HepG2 (cell line): Measurements from ENCODE around the gene LRP1B. TPM values are rescaled to one million over a fixed set of nuclear protein-coding genes. Genes with fewer than 3 reads are reported as not detected.

Experiments used
- ATAC-seq: fragments of 200-7000 bp; cut with Tn5 transposase; 3 replicates; pipeline ENCODE4 v1.9.1; 2020; ENCODE audit warnings: mild to moderate bottlenecking, moderate library complexity
- BruUV-seq: library from RNA; stranded (reverse); fragments of 400-500 nt; replicated peaks from 2 replicates; lab custom pipeline; 2021; lab: Mats Ljungman, UMichigan
- CTCF ChIA-PET: fragments of 300-600 bp; formaldehyde crosslinking; extraction: SDS; loops from one replicate; lab custom pipeline; 2021; ENCODE audit warnings: low total read pairs, inconsistent platforms, low intra/inter-chr PET ratio; lab: Yijun Ruan, JAX
- POLR2A ChIA-PET: fragments of 350-600 bp; sonication (Branson Sonifier 250); formaldehyde crosslinking; loops from one replicate; lab custom pipeline; 2020; ENCODE audit warnings: antibody characterized with exemption, inconsistent platforms; lab: Yijun Ruan, JAX
- DNase-seq: peaks from one replicate; pipeline ENCODE4 v3.0.0-alpha.2; 2015; ENCODE audit warnings: low spot score
- FAIRE-seq: peaks from 3 replicates; lab custom pipeline; 2011; peaks lifted over from hg19 to GRCh38; lab: Jason Lieb, UNC
- H2AFZ ChIP-seq: one replicate; pipeline ENCODE4 v1.6.1; 2011; ENCODE audit warnings: low read length, inconsistent platforms
- H3K27ac ChIP-seq: fragments of 300-600 bp; 3 replicates; pipeline ENCODE4 v1.8.0; 2011; ENCODE audit warnings: mixed run types, mild to moderate bottlenecking, mixed read lengths, low read length, inconsistent platforms; ENCODE audit not compliant: insufficient read depth; ENCODE audit errors: extremely low read length
- H3K27me3 ChIP-seq, 2 experiments: fragments of 200-600 bp in 1 of 2; 2 replicates in 1 of 2; 3 replicates in 1 of 2; pipeline versions ENCODE4 v1.6.0 to v1.8.0; 2011; ENCODE audit warnings: low read length in 2 of 2, mild to moderate bottlenecking in 2 of 2, moderate library complexity in 2 of 2, inconsistent platforms in 1 of 2; ENCODE audit not compliant: insufficient read depth in 2 of 2, control insufficient read depth in 1 of 2
- H3K36me3 ChIP-seq, 2 experiments: fragments of 200-600 bp in 1 of 2; replicated peaks in 1 of 2; 2 replicates in 1 of 2; 3 replicates in 1 of 2; pipeline versions ENCODE4 v1.5.1 to v1.8.0; 2011; ENCODE audit warnings: low read length in 2 of 2, inconsistent platforms in 1 of 2; ENCODE audit not compliant: insufficient read depth in 2 of 2, control insufficient read depth in 1 of 2
- H3K4me1 ChIP-seq: 2 replicates; pipeline ENCODE4 v1.5.1; 2012; ENCODE audit warnings: low read length, inconsistent platforms; ENCODE audit not compliant: insufficient read depth
- H3K4me2 ChIP-seq: 2 replicates; pipeline ENCODE4 v1.6.0; 2011; ENCODE audit warnings: low read depth, low read length, inconsistent platforms
- H3K4me3 ChIP-seq, 3 experiments: fragments of 200-600 bp in 1 of 3; sonication (generic), shearing (Covaris generic) in 1 of 3; replicated peaks in 1 of 3; 2 replicates each; pipeline ENCODE4 v1.5.1; 2011 to 2016; ENCODE audit warnings: low read length in 3 of 3, inconsistent platforms in 2 of 3, low read depth in 2 of 3, mild to moderate bottlenecking in 2 of 3, control low read depth in 1 of 3, mixed read lengths in 1 of 3; ENCODE audit not compliant: insufficient read depth in 1 of 3
- H3K79me2 ChIP-seq: one replicate; pipeline ENCODE4 v1.6.1; 2011; ENCODE audit warnings: low read length, inconsistent platforms; ENCODE audit not compliant: insufficient read depth
- H3K9ac ChIP-seq: 2 replicates; pipeline ENCODE4 v1.6.0; 2011; ENCODE audit warnings: mild to moderate bottlenecking, low read depth, low read length, inconsistent platforms; ENCODE audit not compliant: insufficient read depth
- H3K9me3 ChIP-seq: 2 replicates; pipeline ENCODE4 v1.5.1; 2012; ENCODE audit warnings: mild to moderate bottlenecking, low read length
- H4K20me1 ChIP-seq: 2 replicates; pipeline ENCODE4 v1.6.0; 2011; ENCODE audit warnings: inconsistent platforms, mild to moderate bottlenecking, low read length, moderate library complexity; ENCODE audit not compliant: insufficient read depth
- ATF5 ChIP-seq: sonication (generic); formaldehyde crosslinking; IDR thresholded peaks from 2 replicates; pipeline ENCODE4 v1.4.0; 2020; ENCODE audit warnings: mild to moderate bottlenecking, low read depth, missing genetic modification reagents
- CHD2 ChIP-seq: IDR thresholded peaks from 2 replicates; pipeline ENCODE4 v1.6.1; 2011; ENCODE audit warnings: low read depth, low read length, improper control_type of control experiment
- EED ChIP-seq: sonication (generic); formaldehyde crosslinking; IDR thresholded peaks from 2 replicates; pipeline ENCODE4 v1.5.0; 2020; ENCODE audit warnings: mild to moderate bottlenecking, missing genetic modification reagents
- MTA3 ChIP-seq: sonication (generic); formaldehyde crosslinking; IDR thresholded peaks from 2 replicates; pipeline ENCODE4 v1.4.0; 2020; ENCODE audit warnings: missing genetic modification reagents
- NCOA1 ChIP-seq: sonication (generic); formaldehyde crosslinking; IDR thresholded peaks from 2 replicates; pipeline ENCODE4 v1.9.0; 2021; ENCODE audit warnings: missing genetic modification reagents
- NRL ChIP-seq: sonication (generic); formaldehyde crosslinking; IDR thresholded peaks from 2 replicates; pipeline ENCODE4 v1.5.0; 2020; ENCODE audit warnings: missing genetic modification reagents, mild to moderate bottlenecking, moderate library complexity, borderline replicate concordance
- PCBP2 ChIP-seq: fragments of 200-400 bp; formaldehyde crosslinking; optimal IDR thresholded peaks from 2 replicates; pipeline ENCODE3; 2018; ENCODE audit warnings: low read length, low read depth; ENCODE audit not compliant: poor library complexity, severe bottlenecking
- REPIN1 ChIP-seq: sonication (generic); formaldehyde crosslinking; IDR thresholded peaks from 2 replicates; pipeline ENCODE4 v1.8.0; 2022; ENCODE audit warnings: missing genetic modification reagents, low read depth, mild to moderate bottlenecking, borderline replicate concordance
- SP2 ChIP-seq: sonication (generic); formaldehyde crosslinking; IDR thresholded peaks from 2 replicates; pipeline ENCODE4 v1.5.1; 2020; ENCODE audit warnings: mild to moderate bottlenecking, missing genetic modification reagents
- TFE3 ChIP-seq: IDR thresholded peaks from 2 replicates; pipeline ENCODE4 v1.6.1; 2016
- YEATS2 ChIP-seq: sonication (generic); formaldehyde crosslinking; IDR thresholded peaks from 2 replicates; pipeline ENCODE4 v1.4.0; 2020; ENCODE audit warnings: missing genetic modification reagents, borderline replicate concordance
- ZNF350 ChIP-seq: sonication (generic); formaldehyde crosslinking; IDR thresholded peaks from 2 replicates; pipeline ENCODE4 v1.4.0; 2020; ENCODE audit warnings: mild to moderate bottlenecking, low read depth, missing genetic modification reagents, borderline replicate concordance
- ZNF607 ChIP-seq: sonication (generic); formaldehyde crosslinking; IDR thresholded peaks from 2 replicates; pipeline ENCODE4 v1.5.1; 2020; ENCODE audit warnings: missing genetic modification reagents, mild to moderate bottlenecking, borderline replicate concordance
- ZNF773 ChIP-seq: sonication (generic); formaldehyde crosslinking; IDR thresholded peaks from 2 replicates; pipeline ENCODE4 v1.4.0; 2020; ENCODE audit warnings: missing genetic modification reagents, borderline replicate concordance
- ZNF891 ChIP-seq: sonication (generic); formaldehyde crosslinking; IDR thresholded peaks from 2 replicates; pipeline ENCODE4 v1.5.0; 2020; ENCODE audit warnings: mild to moderate bottlenecking, missing genetic modification reagents
- whole genome bisulfite sequencing: methylation state at CpG from one replicate; pipeline ENCODE4 v1.1.6; 2017; ENCODE audit warnings: low lambda C conversion rate; 5-methylcytosine and 5-hydroxymethylcytosine counted together
- in situ Hi-C: cut with HindIII; loops from 2 replicates; pipeline ENCODE4 v1.10.0; 2017; ENCODE audit warnings: low pct_unique_long_range_greater_than_20kb; ENCODE audit not compliant: extremely low pct_ligation_motif_present
- intact Hi-C: fragments of 100-400 bp; cut with micrococcal nuclease; formaldehyde crosslinking; loops from one replicate; pipeline ENCODE4 v1.10.0; 2022; ENCODE audit not compliant: unreplicated experiment
- polyA plus RNA-seq, 8 experiments: library from polyadenylated mRNA; depleted of rRNA in 3 of 8; stranded (reverse) in 7 of 8; unstranded in 1 of 8; fragments of >200 nt; fragmentation: Illumina TruSeq in 4 of 8; extraction: Trizol in 4 of 8; gene quantifications; 2 replicates each; pipeline versions ENCODE4 v1.2.1 to v1.2.3, GENCODE V29; 2011 to 2016; ENCODE audit warnings: low read depth in 4 of 8, missing spikeins in 1 of 8, mixed read lengths in 1 of 8; ENCODE audit not compliant: insufficient read depth in 1 of 8
- total RNA-seq, 5 experiments: library from RNA; depleted of rRNA; stranded (reverse); fragments of >200 nt; fragmentation: Illumina TruSeq; extraction: Trizol; gene quantifications; 2 replicates each; pipeline ENCODE4 v1.2.3, GENCODE V29; 2016; ENCODE audit warnings: low read depth in 1 of 5
- TF ChIP-seq, protein P1 (sequence below): sonication (generic); formaldehyde crosslinking; conservative IDR thresholded peaks from 2 replicates; pipeline ENCODE4 v1.4.0; 2020; ENCODE audit warnings: missing genetic modification reagents

LRP1B gene
- total and polyA plus RNA-seq, 2 of the 13 experiments (the other 11 are each of a cell fraction or from before 2014, with no cell fraction given): 0.04 TPM; not detected in 1

DNA sequence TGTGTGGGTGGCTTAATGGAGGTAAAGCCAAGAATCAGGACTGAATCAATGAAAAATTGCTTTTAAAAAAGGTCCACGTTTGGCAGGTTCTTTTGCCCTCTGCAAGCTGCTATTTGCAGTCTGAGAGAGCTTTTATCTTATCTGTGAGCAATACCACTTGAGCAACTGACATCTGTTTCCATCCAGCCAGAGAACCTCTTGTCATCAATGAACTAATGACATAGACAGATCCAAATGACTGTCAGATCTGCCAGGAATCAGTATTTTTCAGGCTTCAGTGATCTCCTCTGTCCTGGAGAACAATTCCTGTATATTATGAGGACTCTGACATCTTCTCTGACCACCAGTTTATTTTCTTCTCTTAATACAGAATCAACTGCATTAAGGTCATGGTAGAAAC, 608.1 kb downstream of the LRP1B start:
- FAIRE-seq (no peak), DNase-seq (no peak), ATAC-seq (no peak)
- no peaks in the 10 kb centered on the region for H3K27me3 ChIP-seq
- H3K79me2 ChIP-seq: no peaks in the 10 kb centered on the region
- H2AFZ ChIP-seq: no peak overlapping the region
- H3K4me1 ChIP-seq: peaks cover 7% of the 10 kb centered on the region
- H4K20me1 ChIP-seq: no peaks in the 10 kb centered on the region
- in situ Hi-C loops (no loop called here), intact Hi-C loops (no loop called here)
- no TSS peak for BruUV-seq
- POLR2A ChIA-PET: no interaction called here
- no peaks in the 10 kb centered on the region for H3K36me3 ChIP-seq
- CTCF ChIA-PET: no interaction called here
- H3K27ac ChIP-seq: no peak overlapping the region
- no peak overlapping the region for H3K4me2 ChIP-seq
- no peak overlapping the region for H3K4me3 ChIP-seq
- H3K9ac ChIP-seq: no peak overlapping the region
- WGBS: 4% methylated on average over 1 of the region's 1 CpG
- TF ChIP-seq YEATS2 (CRISPR knock-in tag): no peak
- TF ChIP-seq TFE3 (CRISPR knock-in tag): no peak
- no peak for TF ChIP-seq SP2 (CRISPR knock-in tag)
- no peak for TF ChIP-seq MTA3 (CRISPR knock-in tag)
- TF ChIP-seq NRL: no peak
- no peak for TF ChIP-seq EED (CRISPR knock-in tag)
- TF ChIP-seq REPIN1 (CRISPR knock-in tag): no peak
- TF ChIP-seq PCBP2: no peak
- TF ChIP-seq, all 625 proteins: peak for 0
- no peaks in the 10 kb centered on the region for H3K9me3 ChIP-seq

DNA sequence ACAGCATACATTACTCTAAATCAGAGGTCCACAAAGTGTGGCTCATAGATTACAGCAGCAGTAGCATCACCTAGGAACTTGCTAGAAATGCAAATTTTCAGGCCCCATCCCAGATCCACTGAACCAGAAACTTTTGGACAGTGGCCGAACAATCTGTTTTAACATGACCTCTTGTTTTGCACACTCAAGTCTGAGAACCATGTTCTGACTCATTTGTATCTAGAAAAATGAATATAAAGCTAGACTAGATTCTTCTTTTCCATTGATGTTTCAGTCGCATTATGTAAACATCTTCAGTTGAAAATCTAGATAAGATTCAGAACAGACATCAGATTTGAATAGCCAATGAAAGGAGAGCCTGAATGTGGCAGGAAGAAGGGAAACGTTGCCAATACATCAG, 608.8 kb downstream of the LRP1B start:
- Histone ChIP-seq H3K9me3 (no peaks in the 10 kb centered on the region), H3K4me1 (peaks cover 14% of the 10 kb centered on the region), H3K4me3 (no peak overlapping the region), H2AFZ (no peak overlapping the region), H3K9ac (no peak overlapping the region), H4K20me1 (no peaks in the 10 kb centered on the region), H3K27me3 (no peaks in the 10 kb centered on the region), H3K4me2 (no peak overlapping the region), H3K27ac (no peak overlapping the region), H3K36me3 (no peaks in the 10 kb centered on the region), H3K79me2 (no peaks in the 10 kb centered on the region)
- no TSS peak for BruUV-seq
- ATAC-seq (no peak), DNase-seq (no peak), FAIRE-seq (no peak)
- under 1% methylated on average over 3 of the region's 3 CpGs for WGBS
- ChIA-PET CTCF (no interaction called here), POLR2A (no interaction called here)
- intact Hi-C loops (no loop called here), in situ Hi-C loops (no loop called here)
- TF ChIP-seq ZNF773 (CRISPR knock-in tag): no peak
- TF ChIP-seq ZNF607 (CRISPR knock-in tag): no peak
- TF ChIP-seq ATF5 (CRISPR knock-in tag): no peak
- no peak for TF ChIP-seq NCOA1 (CRISPR knock-in tag)
- no peak for TF ChIP-seq ZNF891 (CRISPR knock-in tag)
- no peak for TF ChIP-seq CHD2
- TF ChIP-seq, protein P1, sequence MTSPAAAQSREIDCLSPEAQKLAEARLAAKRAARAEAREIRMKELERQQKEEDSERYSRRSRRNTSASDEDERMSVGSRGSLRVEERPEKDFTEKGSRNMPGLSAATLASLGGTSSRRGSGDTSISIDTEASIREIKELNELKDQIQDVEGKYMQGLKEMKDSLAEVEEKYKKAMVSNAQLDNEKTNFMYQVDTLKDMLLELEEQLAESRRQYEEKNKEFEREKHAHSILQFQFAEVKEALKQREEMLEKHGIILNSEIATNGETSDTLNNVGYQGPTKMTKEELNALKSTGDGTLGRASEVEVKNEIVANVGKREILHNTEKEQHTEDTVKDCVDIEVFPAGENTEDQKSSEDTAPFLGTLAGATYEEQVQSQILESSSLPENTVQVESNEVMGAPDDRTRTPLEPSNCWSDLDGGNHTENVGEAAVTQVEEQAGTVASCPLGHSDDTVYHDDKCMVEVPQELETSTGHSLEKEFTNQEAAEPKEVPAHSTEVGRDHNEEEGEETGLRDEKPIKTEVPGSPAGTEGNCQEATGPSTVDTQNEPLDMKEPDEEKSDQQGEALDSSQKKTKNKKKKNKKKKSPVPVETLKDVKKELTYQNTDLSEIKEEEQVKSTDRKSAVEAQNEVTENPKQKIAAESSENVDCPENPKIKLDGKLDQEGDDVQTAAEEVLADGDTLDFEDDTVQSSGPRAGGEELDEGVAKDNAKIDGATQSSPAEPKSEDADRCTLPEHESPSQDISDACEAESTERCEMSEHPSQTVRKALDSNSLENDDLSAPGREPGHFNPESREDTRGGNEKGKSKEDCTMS (CRISPR knock-in tag): no peak
- no peak for TF ChIP-seq ZNF350
